Measurements from ENCODE around the gene RTL5.

Gene RTL5

DNA sequence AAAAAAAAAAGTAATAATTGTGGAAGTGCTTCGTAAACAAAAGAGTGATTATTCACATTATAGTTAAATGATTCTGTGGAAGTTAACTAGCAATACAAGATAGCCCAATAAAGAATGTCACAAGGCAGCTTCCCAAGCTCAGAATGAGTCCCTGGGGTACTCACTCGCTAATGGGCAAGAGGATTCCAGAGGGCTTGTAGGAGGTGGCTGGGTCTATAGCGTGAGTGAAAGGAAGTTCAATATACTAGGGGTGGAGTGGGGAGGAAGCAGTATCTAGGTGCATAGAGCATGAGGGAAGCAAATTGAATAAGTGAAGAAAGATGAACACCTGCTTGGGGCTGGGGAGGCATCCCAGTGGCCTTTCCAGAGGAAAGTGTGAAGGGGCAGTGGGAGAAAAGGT is 42.5 kb downstream of the RTL5 start:
- no peak overlapping the region for H3K4me3 ChIP-seq (ENCODE audit: low read length)
- no peak for DNase-seq (ENCODE audit: low read depth)
- TF ChIP-seq, protein P1, sequence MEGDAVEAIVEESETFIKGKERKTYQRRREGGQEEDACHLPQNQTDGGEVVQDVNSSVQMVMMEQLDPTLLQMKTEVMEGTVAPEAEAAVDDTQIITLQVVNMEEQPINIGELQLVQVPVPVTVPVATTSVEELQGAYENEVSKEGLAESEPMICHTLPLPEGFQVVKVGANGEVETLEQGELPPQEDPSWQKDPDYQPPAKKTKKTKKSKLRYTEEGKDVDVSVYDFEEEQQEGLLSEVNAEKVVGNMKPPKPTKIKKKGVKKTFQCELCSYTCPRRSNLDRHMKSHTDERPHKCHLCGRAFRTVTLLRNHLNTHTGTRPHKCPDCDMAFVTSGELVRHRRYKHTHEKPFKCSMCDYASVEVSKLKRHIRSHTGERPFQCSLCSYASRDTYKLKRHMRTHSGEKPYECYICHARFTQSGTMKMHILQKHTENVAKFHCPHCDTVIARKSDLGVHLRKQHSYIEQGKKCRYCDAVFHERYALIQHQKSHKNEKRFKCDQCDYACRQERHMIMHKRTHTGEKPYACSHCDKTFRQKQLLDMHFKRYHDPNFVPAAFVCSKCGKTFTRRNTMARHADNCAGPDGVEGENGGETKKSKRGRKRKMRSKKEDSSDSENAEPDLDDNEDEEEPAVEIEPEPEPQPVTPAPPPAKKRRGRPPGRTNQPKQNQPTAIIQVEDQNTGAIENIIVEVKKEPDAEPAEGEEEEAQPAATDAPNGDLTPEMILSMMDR (conservative IDR thresholded peaks at IDR 0.05; ENCODE audit: low read depth, low read length), result no peak

- TF ChIP-seq, protein P1 (conservative IDR thresholded peaks at IDR 0.05; ENCODE audit: low read depth, low read length), result no peak
- H3K4me3 ChIP-seq (ENCODE audit: low read length), result no peak overlapping the region
Measured at GRCh38 chrX:72088761-72089160, 43.0 kb downstream of the RTL5 start.

GRCh38 chrX:72086995-72087394 is 44.7 kb downstream of the RTL5 start:
- no peak overlapping the region for H3K4me3 ChIP-seq (ENCODE audit: low read length)

More at GRCh38 chrX:72088761-72089160, 43.0 kb downstream of the RTL5 start:
- DNase-seq (ENCODE audit: low read depth), result no peak

GRCh38 chrX:72084114-72084513 is 47.6 kb downstream of the RTL5 start:
- no peak for DNase-seq (ENCODE audit: low read depth)
- TF ChIP-seq, protein P1 (conservative IDR thresholded peaks at IDR 0.05; ENCODE audit: low read depth, low read length), result no peak
- H3K4me3 ChIP-seq (ENCODE audit: low read length), result no peak overlapping the region

More at GRCh38 chrX:72086995-72087394, 44.7 kb downstream of the RTL5 start:
- no peak for DNase-seq (ENCODE audit: low read depth)
- TF ChIP-seq, protein P1 (conservative IDR thresholded peaks at IDR 0.05; ENCODE audit: low read depth, low read length), result no peak

DNA sequence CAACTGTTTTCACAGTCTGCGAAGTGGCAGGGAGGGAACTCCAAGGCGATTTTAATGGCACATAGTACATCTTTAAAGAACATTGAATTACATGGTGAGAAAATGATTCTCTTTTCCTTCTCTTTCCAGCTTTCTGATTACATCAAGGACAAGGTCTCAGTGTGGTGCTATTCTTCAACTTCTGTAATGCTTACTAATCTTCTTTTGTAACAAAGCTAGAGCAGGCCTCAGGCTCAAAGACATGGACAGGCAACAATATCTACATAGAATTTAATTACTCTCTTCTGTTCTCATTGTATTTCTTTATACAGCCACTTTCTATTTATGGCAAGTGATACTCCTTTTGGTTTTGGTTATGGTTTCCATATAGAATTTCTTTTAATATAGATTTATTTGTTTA is 48.4 kb downstream of the RTL5 start:
- TF ChIP-seq, protein P1 (conservative IDR thresholded peaks at IDR 0.05; ENCODE audit: low read depth, low read length), result no peak
- H3K4me3 ChIP-seq (ENCODE audit: low read length), result no peak overlapping the region
- no peak for DNase-seq (ENCODE audit: low read depth)

DNA sequence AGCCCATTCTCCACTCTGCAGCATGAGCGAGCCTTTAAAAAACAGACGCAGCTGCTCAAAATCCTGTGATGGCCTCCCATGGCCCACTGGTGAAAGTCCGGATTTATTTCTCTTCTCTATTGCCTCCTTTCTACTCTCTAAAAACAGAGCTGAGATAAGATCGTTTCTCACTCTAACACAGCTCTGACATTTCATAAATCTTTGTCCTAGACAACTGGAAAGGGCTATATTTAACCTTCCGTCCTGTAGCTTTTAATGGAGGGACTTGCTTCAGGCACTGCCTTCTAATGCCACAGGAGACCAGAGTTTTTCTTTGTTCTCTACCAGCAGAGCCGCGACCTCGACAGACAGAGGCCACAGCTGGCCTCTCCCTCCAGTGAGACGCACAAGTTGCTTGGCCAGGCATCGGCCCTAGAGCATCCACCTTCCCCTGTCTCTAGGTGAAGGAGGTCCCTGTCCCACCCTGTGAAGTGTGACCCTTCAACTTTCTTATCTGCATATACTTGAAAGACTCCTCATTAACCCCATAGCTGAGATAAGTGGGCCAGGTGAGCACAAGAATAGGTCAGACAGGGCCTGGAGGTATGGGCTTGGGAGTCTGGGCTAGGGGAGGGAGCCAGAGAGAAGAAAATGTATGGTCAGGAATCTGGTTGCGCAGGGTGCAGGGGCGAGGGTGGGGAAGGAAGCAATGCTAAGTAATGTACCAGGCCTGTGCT is 50.0 kb downstream of the RTL5 start:
- no peak for DNase-seq (ENCODE audit: low read depth)
- no peak overlapping the region for H3K4me3 ChIP-seq (ENCODE audit: low read length)
- TF ChIP-seq, protein P1 (conservative IDR thresholded peaks at IDR 0.05; ENCODE audit: low read depth, low read length), result no peak

DNA sequence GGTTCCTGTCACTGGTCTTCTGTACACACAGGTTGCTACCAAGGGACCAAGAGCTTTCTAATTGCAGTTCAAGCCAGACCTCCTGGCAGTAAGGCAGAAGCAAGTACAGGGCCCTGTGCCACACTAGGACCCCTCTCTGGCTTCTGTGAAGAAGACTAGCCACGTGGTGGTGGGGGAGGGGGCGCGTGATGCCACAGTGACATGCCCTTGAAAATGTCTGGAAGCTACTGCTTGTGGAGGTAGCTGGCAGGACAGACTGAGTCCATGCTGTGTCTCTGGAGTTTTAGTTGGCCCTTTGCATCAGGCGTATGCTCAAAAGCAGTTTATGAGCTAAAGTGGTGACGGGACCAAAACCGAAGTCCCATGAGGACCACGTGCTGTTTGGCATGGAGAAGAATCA is 50.9 kb downstream of the RTL5 start:
- TF ChIP-seq, protein P1 (conservative IDR thresholded peaks at IDR 0.05; ENCODE audit: low read depth, low read length), result no peak
- no peak for DNase-seq (ENCODE audit: low read depth)
- no peak overlapping the region for H3K4me3 ChIP-seq (ENCODE audit: low read length)

Measured in retinal pigment epithelial cell (primary cell).